HCT116 (cell line): Measurements from ENCODE around the gene ALKBH4. TPM values are rescaled to one million over a fixed set of nuclear protein-coding genes. Genes with fewer than 3 reads are reported as not detected.

ENCODE experiments used
- ATAC-seq: fragments of 200-7000 bp; cut with Tn5 transposase; 2 replicates; pipeline ENCODE4 v1.9.1; 2020; ENCODE audit warnings: mild to moderate bottlenecking, moderate library complexity
- BruUV-seq: library from RNA; stranded (reverse); fragments of 400-500 nt; replicated peaks from 2 replicates; lab custom pipeline; 2021; lab: Mats Ljungman, UMichigan
- CTCF ChIA-PET: fragments of 300-600 bp; sonication (Branson Sonifier 250); formaldehyde crosslinking; loops from one replicate; lab custom pipeline; 2021; ENCODE audit warnings: antibody characterized with exemption; lab: Charles Lee
- POLR2A ChIA-PET: fragments of 300-600, 350-600 bp; sonication (Branson Sonifier 250); formaldehyde crosslinking; loops from one replicate; lab custom pipeline; 2021; ENCODE audit warnings: antibody characterized with exemption; lab: Charles Lee
- RAD21 ChIA-PET, 2 experiments: fragments of 300-600 bp; sonication (Branson Sonifier 250); formaldehyde crosslinking; loops; one replicate each; lab custom pipeline; 2023; ENCODE audit warnings: low total read pairs in 2 of 2; ENCODE audit not compliant: uncharacterized antibody in 2 of 2, unreplicated experiment in 2 of 2, low non-redundant PET in 1 of 2; lab: Charles Lee
- DNase-seq: peaks from one replicate; pipeline ENCODE4 v3.0.0-alpha.2; 2010; ENCODE audit warnings: low read depth, low spot score
- H2AFZ ChIP-seq: fragments of 200-600 bp; shearing (Covaris generic), sonication (generic); 2 replicates; pipeline ENCODE4 v1.6.1; 2017; ENCODE audit warnings: low read depth, mixed run types, mixed read lengths, antibody characterized with exemption, low read length; ENCODE audit not compliant: poor library complexity, severe bottlenecking
- H3K27ac ChIP-seq: 2 replicates; pipeline ENCODE4 v1.5.1; 2012; ENCODE audit warnings: low read depth, low read length
- H3K27me3 ChIP-seq: fragments of 200-600 bp; sonication (generic); 2 replicates; pipeline ENCODE4 v1.6.1; 2016; ENCODE audit warnings: mixed run types, low read length, mixed read lengths; ENCODE audit not compliant: insufficient read depth
- H3K36me3 ChIP-seq, 2 experiments: fragments of 200-500 bp in 1 of 2; fragments of 200-600 bp in 1 of 2; sonication (Bioruptor generic) in 1 of 2; sonication (generic) in 1 of 2; 2 replicates each; pipeline versions ENCODE4 v1.5.1 to v1.6.1; 2014 to 2016; ENCODE audit warnings: low read length in 2 of 2, inconsistent platforms in 1 of 2, mixed read lengths in 1 of 2, mixed run types in 1 of 2; ENCODE audit not compliant: insufficient read depth in 2 of 2, control insufficient read depth in 1 of 2
- H3K4me1 ChIP-seq, 2 experiments: fragments of 200-600 bp in 1 of 2; sonication (generic) in 1 of 2; 2 replicates each; pipeline versions ENCODE4 v1.5.1 to v1.6.1; 2012 to 2017; ENCODE audit warnings: low read length in 2 of 2, inconsistent platforms in 1 of 2, mild to moderate bottlenecking in 1 of 2, mixed read lengths in 1 of 2, mixed run types in 1 of 2, moderate library complexity in 1 of 2; ENCODE audit not compliant: insufficient read depth in 2 of 2, control insufficient read depth in 1 of 2
- H3K4me2 ChIP-seq: fragments of 200-600 bp; sonication (generic); 2 replicates; pipeline ENCODE4 v1.6.1; 2017; ENCODE audit warnings: mixed run types, low read length, mixed read lengths
- H3K4me3 ChIP-seq, 2 experiments: fragments of 200-600 bp in 1 of 2; sonication (generic) in 1 of 2; replicated peaks in 1 of 2; 2 replicates each; pipeline ENCODE4 v1.5.1; 2011 to 2016; ENCODE audit warnings: low read length in 2 of 2, control low read depth in 1 of 2, low read depth in 1 of 2, mild to moderate bottlenecking in 1 of 2, mixed read lengths in 1 of 2, mixed run types in 1 of 2
- H3K79me2 ChIP-seq: fragments of 200-600 bp; sonication (generic); 2 replicates; pipeline ENCODE4 v1.6.1; 2017; ENCODE audit warnings: mild to moderate bottlenecking, mixed run types, low read length, moderate library complexity, mixed read lengths; ENCODE audit not compliant: insufficient read depth
- H3K9ac ChIP-seq: fragments of 200-600 bp; sonication (generic); 2 replicates; pipeline ENCODE4 v1.6.1; 2016; ENCODE audit warnings: low read length, mixed read lengths
- H3K9me2 ChIP-seq: fragments of 200-600 bp; sonication (generic), shearing (Covaris generic); 2 replicates; pipeline ENCODE4 v1.6.1; 2017; ENCODE audit warnings: mixed run types, mild to moderate bottlenecking, moderate library complexity; ENCODE audit not compliant: insufficient read depth
- H3K9me3 ChIP-seq, 2 experiments: fragments of 200-500 bp in 1 of 2; fragments of 200-600 bp in 1 of 2; sonication (Bioruptor generic) in 1 of 2; sonication (generic) in 1 of 2; 2 replicates each; pipeline ENCODE4 v1.6.1; 2014 to 2017; ENCODE audit warnings: low read length in 2 of 2, mixed read lengths in 2 of 2, inconsistent platforms in 1 of 2, low read depth in 1 of 2, mild to moderate bottlenecking in 1 of 2, mixed run types in 1 of 2, moderate library complexity in 1 of 2; ENCODE audit not compliant: control insufficient read depth in 1 of 2, insufficient read depth in 1 of 2
- H4K20me1 ChIP-seq: fragments of 200-600 bp; sonication (generic), shearing (Covaris generic); 2 replicates; pipeline ENCODE4 v1.6.1; 2017; ENCODE audit warnings: mixed run types, mild to moderate bottlenecking, moderate library complexity; ENCODE audit not compliant: insufficient read depth
- EGR1 ChIP-seq: IDR thresholded peaks from 2 replicates; pipeline ENCODE4 v1.6.1; 2012; ENCODE audit warnings: low read depth
- EZH2phosphoT487 ChIP-seq: fragments of 200-600 bp; IDR thresholded peaks from 2 replicates; pipeline ENCODE4 v1.6.1; 2018; ENCODE audit warnings: antibody characterized with exemption, borderline replicate concordance
- FOSL1 ChIP-seq: IDR thresholded peaks from 2 replicates; pipeline ENCODE4 v1.6.1; 2012; ENCODE audit warnings: low read depth
- JUND ChIP-seq: IDR thresholded peaks from 2 replicates; pipeline ENCODE4 v1.6.1; 2012
- RAD21 ChIP-seq: IDR thresholded peaks from 2 replicates; pipeline ENCODE4 v1.6.1; 2012; ENCODE audit warnings: low read depth, mild to moderate bottlenecking
- SP1 ChIP-seq: IDR thresholded peaks from 2 replicates; pipeline ENCODE4 v1.6.1; 2012; ENCODE audit warnings: low read depth
- SRF ChIP-seq: IDR thresholded peaks from 2 replicates; pipeline ENCODE4 v1.6.1; 2012; ENCODE audit warnings: low read depth
- YY1 ChIP-seq: IDR thresholded peaks from 2 replicates; pipeline ENCODE4 v1.6.1; 2011; ENCODE audit warnings: low read length, low read depth, moderate library complexity, mild to moderate bottlenecking; ENCODE audit not compliant: insufficient replicate concordance; ENCODE audit errors: extremely low read depth
- intact Hi-C: fragments of 100-400 bp; cut with micrococcal nuclease; formaldehyde crosslinking; loops from 2 replicates; pipeline ENCODE4 v1.10.0; 2022
- total RNA-seq: library from RNA; stranded (reverse); gene quantifications from one replicate; pipeline ENCODE4 v1.2.1, GENCODE V29; 2021; ENCODE audit not compliant: unreplicated experiment
- TF ChIP-seq, protein P1 (sequence below), 3 experiments: fragments of 200-600 bp in 1 of 3; sonication (generic) in 1 of 3; IDR thresholded peaks in 2 of 3; conservative IDR thresholded peaks in 1 of 3; 2 replicates each; pipeline ENCODE4 v1.5.1; 2012 to 2017; ENCODE audit warnings: low read depth in 2 of 3, low read length in 2 of 3, antibody characterized with exemption in 1 of 3, borderline replicate concordance in 1 of 3, control low read depth in 1 of 3, mild to moderate bottlenecking in 1 of 3, mixed read lengths in 1 of 3, mixed run types in 1 of 3, moderate library complexity in 1 of 3; ENCODE audit not compliant: insufficient read depth in 1 of 3

ALKBH4 gene
- total RNA-seq, 1 experiment from 2014 or later = 14.9 TPM

DNA sequence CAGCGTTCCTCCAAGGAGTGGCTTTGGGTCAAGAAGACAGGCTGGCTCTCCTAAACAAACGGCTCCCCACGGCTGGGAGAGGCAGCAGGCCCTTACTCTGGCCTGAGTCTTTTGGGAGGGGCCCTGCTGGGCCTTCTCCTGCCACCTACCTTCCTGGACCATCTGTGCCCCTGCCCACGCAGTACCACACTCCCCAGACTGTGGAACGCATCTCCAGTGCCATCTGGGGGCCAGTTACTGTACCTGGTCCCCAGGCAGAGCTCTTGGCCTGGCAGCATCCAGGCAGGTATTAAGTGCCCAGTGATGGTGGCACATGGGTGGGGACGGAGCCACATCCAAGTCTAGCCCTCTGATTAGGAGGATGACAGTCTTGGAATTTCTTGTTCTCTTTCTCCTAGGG, 14.4 kb downstream of the ALKBH4 start:
- no peaks in the 10 kb centered on the region for H3K27me3 ChIP-seq
- H3K4me2 ChIP-seq = no peak overlapping the region
- ChIA-PET POLR2A (no interaction called here), CTCF (interaction anchor here (0.6 to 2.2 kb wide), 4 partner anchors 10 to 171 kb away, joined by 3 to 14 read pairs (median 4); no protein-coding TSS in a partner anchor), RAD21 (interaction anchor here in 1 of 2 experiments (1.7 kb wide), 1 partner anchor 46 kb away, joined by 5 read pairs; no protein-coding TSS in a partner anchor)
- no TSS peak for BruUV-seq
- intact Hi-C loops = loop anchor here (1.0 to 5.0 kb wide), 3 partner anchors 38 to 173 kb away; no protein-coding TSS in a partner anchor
- no peak overlapping the region for H2AFZ ChIP-seq
- no peaks in the 10 kb centered on the region for H4K20me1 ChIP-seq
- ATAC-seq = peak; percentile 79
- H3K36me3 ChIP-seq = no peaks in the 10 kb centered on the region; a peak in 1 of 4 replicates
- peaks cover 6 to 19% of the 10 kb centered on the region in 2 experiments for H3K4me1 ChIP-seq
- no peak overlapping the region for H3K27ac ChIP-seq
- H3K79me2 ChIP-seq = no peaks in the 10 kb centered on the region
- no peaks in the 10 kb centered on the region for H3K9me3 ChIP-seq
- TF ChIP-seq SRF = no peak
- no peak for TF ChIP-seq FOSL1
- no peak for TF ChIP-seq YY1
- TF ChIP-seq EZH2phosphoT487 = no peak
- TF ChIP-seq JUND = no peak
- no peak for TF ChIP-seq SP1
- TF ChIP-seq EGR1 = peak; percentile 45; the same call in 1 of the 2 replicates
- peak; percentile 81 for TF ChIP-seq RAD21
- TF ChIP-seq, protein P1, sequence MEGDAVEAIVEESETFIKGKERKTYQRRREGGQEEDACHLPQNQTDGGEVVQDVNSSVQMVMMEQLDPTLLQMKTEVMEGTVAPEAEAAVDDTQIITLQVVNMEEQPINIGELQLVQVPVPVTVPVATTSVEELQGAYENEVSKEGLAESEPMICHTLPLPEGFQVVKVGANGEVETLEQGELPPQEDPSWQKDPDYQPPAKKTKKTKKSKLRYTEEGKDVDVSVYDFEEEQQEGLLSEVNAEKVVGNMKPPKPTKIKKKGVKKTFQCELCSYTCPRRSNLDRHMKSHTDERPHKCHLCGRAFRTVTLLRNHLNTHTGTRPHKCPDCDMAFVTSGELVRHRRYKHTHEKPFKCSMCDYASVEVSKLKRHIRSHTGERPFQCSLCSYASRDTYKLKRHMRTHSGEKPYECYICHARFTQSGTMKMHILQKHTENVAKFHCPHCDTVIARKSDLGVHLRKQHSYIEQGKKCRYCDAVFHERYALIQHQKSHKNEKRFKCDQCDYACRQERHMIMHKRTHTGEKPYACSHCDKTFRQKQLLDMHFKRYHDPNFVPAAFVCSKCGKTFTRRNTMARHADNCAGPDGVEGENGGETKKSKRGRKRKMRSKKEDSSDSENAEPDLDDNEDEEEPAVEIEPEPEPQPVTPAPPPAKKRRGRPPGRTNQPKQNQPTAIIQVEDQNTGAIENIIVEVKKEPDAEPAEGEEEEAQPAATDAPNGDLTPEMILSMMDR (IDR thresholded peaks at IDR 0.05 in 2 of 3, conservative IDR thresholded peaks at IDR 0.05 in 1 of 3; ENCODE audit: borderline replicate concordance in 1 of 3, insufficient read depth in 1 of 3, low read depth in 2 of 3, low read length in 2 of 3) = peak; percentile 46 to 67 (median 50); a peak in 5 of 6 replicates
- TF ChIP-seq, all 23 proteins: peak for 3
- Histone ChIP-seq H3K9me2 (no peaks in the 10 kb centered on the region), H3K9ac (no peak overlapping the region), H3K4me3 (no peak overlapping the region)
- no peak for DNase-seq
